ENCODE results near the gene CCL16.

- no peak for TF ChIP-seq CTCF (IDR thresholded peaks at IDR 0.05; ENCODE audit: borderline replicate concordance, extremely low read depth, low read length, poor library complexity, severe bottlenecking)
- no peak for TF ChIP-seq EZH2 (IDR thresholded peaks at IDR 0.05; ENCODE audit: borderline replicate concordance, low read depth, low read length, severe bottlenecking)
Observed at GRCh38 chr17:36030956-36031355, 49.7 kb upstream of the CCL16 start.

Measured in DND-41 (cell line).